ENCODE results near the gene ZFPL1.

DNA sequence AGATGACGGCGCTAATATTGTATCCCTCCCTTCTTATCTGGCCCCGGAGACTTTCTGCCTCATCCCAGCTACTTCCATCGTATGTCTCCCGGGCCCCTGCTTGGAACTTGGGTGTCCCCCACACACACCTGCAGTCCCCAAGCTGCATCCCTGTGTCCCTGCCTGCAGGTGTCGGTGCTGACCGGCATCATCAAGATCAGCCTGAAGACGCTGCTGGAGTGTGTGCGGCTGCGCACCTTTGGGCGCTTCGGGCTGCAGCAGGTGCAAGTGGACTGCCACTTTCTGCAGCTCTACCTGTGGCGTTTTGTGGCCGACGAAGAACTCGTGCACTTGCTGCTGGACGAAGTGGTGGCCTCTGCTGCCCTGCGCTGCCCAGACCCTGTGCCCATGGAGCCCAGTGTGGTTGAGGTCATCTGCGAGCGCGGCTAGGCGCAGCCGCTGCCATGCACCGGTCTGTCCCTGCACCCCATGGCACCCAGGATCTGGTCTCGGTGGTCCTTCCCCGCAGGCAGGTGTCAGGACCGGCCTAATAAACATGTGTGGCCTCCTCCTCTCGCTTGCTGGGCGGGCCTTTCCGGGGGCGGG, 27.2 kb downstream of the ZFPL1 start:
- TF ChIP-seq, protein P1, sequence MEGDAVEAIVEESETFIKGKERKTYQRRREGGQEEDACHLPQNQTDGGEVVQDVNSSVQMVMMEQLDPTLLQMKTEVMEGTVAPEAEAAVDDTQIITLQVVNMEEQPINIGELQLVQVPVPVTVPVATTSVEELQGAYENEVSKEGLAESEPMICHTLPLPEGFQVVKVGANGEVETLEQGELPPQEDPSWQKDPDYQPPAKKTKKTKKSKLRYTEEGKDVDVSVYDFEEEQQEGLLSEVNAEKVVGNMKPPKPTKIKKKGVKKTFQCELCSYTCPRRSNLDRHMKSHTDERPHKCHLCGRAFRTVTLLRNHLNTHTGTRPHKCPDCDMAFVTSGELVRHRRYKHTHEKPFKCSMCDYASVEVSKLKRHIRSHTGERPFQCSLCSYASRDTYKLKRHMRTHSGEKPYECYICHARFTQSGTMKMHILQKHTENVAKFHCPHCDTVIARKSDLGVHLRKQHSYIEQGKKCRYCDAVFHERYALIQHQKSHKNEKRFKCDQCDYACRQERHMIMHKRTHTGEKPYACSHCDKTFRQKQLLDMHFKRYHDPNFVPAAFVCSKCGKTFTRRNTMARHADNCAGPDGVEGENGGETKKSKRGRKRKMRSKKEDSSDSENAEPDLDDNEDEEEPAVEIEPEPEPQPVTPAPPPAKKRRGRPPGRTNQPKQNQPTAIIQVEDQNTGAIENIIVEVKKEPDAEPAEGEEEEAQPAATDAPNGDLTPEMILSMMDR (IDR thresholded peaks at IDR 0.05; ENCODE audit: low read depth, low read length, missing input control), result no peak
- TF ChIP-seq TAF1 (conservative IDR thresholded peaks at IDR 0.05) (no peak), YY1 (IDR thresholded peaks at IDR 0.05) (no peak), HNF4A (conservative IDR thresholded peaks at IDR 0.05) (no peak), FOXA1 (IDR thresholded peaks at IDR 0.05) (no peak), GABPA (IDR thresholded peaks at IDR 0.05 in 1 of 2, conservative IDR thresholded peaks at IDR 0.05 in 1 of 2) (no peak)
- TF ChIP-seq, protein P2, sequence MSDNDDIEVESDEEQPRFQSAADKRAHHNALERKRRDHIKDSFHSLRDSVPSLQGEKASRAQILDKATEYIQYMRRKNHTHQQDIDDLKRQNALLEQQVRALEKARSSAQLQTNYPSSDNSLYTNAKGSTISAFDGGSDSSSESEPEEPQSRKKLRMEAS (IDR thresholded peaks at IDR 0.05), result no peak
- TF ChIP-seq, protein P3, sequence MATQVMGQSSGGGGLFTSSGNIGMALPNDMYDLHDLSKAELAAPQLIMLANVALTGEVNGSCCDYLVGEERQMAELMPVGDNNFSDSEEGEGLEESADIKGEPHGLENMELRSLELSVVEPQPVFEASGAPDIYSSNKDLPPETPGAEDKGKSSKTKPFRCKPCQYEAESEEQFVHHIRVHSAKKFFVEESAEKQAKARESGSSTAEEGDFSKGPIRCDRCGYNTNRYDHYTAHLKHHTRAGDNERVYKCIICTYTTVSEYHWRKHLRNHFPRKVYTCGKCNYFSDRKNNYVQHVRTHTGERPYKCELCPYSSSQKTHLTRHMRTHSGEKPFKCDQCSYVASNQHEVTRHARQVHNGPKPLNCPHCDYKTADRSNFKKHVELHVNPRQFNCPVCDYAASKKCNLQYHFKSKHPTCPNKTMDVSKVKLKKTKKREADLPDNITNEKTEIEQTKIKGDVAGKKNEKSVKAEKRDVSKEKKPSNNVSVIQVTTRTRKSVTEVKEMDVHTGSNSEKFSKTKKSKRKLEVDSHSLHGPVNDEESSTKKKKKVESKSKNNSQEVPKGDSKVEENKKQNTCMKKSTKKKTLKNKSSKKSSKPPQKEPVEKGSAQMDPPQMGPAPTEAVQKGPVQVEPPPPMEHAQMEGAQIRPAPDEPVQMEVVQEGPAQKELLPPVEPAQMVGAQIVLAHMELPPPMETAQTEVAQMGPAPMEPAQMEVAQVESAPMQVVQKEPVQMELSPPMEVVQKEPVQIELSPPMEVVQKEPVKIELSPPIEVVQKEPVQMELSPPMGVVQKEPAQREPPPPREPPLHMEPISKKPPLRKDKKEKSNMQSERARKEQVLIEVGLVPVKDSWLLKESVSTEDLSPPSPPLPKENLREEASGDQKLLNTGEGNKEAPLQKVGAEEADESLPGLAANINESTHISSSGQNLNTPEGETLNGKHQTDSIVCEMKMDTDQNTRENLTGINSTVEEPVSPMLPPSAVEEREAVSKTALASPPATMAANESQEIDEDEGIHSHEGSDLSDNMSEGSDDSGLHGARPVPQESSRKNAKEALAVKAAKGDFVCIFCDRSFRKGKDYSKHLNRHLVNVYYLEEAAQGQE (IDR thresholded peaks at IDR 0.05), result no peak
